ENCODE results near the gene CUL2.
A peak's percentile ranks its signal among the peaks of the same experiment; 100 is the strongest.

Gene CUL2

DNA sequence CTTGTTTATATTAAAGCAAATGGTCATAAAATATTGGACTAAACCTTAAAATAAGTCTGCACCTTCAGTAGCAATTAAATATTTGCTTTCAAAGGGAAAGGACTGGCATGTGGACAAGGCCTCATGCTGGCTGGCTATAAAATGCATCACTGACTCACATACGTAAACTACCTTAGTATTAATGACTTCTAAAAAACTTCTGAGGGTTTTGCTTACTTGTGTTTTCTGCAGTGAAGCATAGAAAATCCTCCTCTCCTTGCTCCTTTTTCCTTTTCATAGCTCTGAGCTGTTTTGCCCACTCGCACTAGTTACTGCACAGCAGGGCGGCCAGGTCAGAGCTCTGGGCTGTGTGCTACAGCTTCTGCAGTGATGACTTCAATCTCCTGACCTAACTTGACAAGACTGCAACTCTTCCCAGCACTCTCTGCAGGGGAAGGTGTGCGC, 82.3 kb downstream of the CUL2 start:
- DNase-seq (ENCODE audit: low read depth) = no peak
- H3K4me3 ChIP-seq (ENCODE audit: low read length) = no peak overlapping the region
- TF ChIP-seq, protein P1, sequence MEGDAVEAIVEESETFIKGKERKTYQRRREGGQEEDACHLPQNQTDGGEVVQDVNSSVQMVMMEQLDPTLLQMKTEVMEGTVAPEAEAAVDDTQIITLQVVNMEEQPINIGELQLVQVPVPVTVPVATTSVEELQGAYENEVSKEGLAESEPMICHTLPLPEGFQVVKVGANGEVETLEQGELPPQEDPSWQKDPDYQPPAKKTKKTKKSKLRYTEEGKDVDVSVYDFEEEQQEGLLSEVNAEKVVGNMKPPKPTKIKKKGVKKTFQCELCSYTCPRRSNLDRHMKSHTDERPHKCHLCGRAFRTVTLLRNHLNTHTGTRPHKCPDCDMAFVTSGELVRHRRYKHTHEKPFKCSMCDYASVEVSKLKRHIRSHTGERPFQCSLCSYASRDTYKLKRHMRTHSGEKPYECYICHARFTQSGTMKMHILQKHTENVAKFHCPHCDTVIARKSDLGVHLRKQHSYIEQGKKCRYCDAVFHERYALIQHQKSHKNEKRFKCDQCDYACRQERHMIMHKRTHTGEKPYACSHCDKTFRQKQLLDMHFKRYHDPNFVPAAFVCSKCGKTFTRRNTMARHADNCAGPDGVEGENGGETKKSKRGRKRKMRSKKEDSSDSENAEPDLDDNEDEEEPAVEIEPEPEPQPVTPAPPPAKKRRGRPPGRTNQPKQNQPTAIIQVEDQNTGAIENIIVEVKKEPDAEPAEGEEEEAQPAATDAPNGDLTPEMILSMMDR (conservative IDR thresholded peaks at IDR 0.05; ENCODE audit: low read length) = no peak

DNA sequence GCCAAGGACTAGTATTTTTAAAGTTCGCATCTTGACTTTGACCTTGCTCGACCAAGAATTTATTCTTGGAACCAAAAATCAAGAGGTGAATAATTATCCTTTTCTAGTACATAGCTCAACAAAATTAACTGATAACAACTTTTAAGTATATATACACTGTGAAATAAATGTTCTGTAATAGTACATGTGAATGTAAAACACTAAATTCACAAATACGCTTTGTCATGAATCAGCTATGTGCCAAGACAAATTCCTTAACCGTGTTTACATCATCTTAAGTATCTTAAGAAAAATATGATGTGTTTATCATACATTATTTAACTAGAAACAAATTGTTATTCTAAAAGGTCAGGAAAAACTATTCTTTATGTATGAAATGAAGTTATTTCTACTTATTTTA, 83.3 kb downstream of the CUL2 start:
- TF ChIP-seq, protein P1 (conservative IDR thresholded peaks at IDR 0.05; ENCODE audit: low read length) = no peak
- no peak overlapping the region for H3K4me3 ChIP-seq (ENCODE audit: low read length)
- peak; percentile 43 for DNase-seq (ENCODE audit: low read depth)

DNA sequence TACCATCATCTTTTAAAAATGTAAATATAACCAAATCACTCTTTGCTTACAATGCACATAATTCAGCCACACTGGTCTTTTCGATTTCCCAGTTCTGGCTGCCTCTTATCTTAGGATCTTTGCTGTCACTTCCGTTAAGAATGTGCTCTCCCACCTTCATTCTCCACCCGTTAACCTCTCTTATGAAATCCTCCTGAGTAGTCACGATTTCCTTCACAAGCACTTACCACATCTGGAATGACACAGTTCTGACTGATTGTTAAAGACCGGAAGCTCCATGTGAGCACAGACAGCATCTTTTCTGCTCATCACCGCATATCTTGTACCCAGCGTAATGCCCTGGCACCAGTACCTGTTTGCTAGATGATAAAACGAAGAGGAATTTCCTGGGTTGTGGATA, 84.3 kb downstream of the CUL2 start:
- TF ChIP-seq, protein P1 (conservative IDR thresholded peaks at IDR 0.05; ENCODE audit: low read length) = no peak
- H3K4me3 ChIP-seq (ENCODE audit: low read length) = no peak overlapping the region
- peak; percentile 100 for DNase-seq (ENCODE audit: low read depth)

DNA sequence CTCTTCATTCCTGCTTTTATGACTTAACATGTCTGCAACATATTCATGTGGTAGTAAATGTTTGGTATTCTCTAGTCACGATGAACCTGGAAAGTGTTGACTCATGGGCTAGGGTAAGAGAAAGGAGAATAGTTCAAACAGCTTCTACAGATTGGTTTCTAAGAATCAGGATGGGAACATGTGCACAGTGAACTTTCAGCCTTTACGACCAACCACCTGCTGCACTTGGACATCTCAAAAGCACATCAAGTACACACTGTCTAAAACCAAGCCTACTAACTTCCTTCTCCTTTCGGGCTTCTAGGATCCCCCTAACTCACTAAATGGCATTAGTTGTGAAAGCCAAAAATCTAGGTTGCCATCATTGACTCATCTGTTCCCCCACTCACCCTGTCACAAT, 85.5 kb downstream of the CUL2 start:
- TF ChIP-seq, protein P1 (conservative IDR thresholded peaks at IDR 0.05; ENCODE audit: low read length) = no peak
- no peak overlapping the region for H3K4me3 ChIP-seq (ENCODE audit: low read length)
- DNase-seq (ENCODE audit: low read depth) = peak; percentile 45

DNA sequence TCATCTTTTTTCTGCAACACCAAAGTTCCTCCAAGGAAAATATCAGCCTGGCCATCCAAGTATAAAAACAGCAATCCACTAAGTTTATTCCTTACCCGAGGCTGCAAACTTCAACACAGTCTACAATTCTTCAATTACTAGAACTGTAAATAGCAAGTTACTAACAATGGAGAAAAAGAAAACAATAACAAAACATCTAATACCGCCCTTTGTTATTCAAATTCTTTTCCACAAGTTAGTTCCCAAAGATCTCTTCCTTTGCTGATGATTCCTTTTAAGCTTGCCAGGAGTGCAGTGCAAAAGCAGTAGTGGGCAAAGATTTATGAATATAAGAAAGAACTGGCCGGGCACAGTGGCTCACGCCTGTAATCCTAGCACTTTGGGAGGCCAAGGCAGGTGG, 86.2 kb downstream of the CUL2 start:
- no peak overlapping the region for H3K4me3 ChIP-seq (ENCODE audit: low read length)
- no peak for DNase-seq (ENCODE audit: low read depth)
- TF ChIP-seq, protein P1 (conservative IDR thresholded peaks at IDR 0.05; ENCODE audit: low read length) = no peak

DNA sequence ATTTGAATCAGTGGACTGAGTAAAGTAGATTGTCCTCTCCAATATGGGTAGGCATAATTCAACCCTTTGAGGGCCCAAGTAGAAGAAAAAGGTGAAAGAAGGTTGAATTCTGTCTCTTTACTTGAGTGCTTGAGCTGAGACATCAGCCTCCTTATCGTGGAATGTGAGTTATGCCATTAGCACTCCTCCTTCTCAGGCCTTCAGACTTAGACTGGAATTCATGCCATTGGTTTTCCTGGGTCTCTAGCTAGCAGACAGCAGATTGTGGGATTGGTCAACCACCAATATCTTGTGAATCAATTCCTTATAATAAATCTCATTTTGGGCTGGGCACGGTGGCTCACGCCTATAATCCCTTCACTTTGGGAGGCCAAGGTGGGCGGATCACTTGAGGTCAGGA, 89.2 kb downstream of the CUL2 start:
- peak; percentile 51 for DNase-seq (ENCODE audit: low read depth)
- no peak overlapping the region for H3K4me3 ChIP-seq (ENCODE audit: low read length)
- TF ChIP-seq, protein P1 (conservative IDR thresholded peaks at IDR 0.05; ENCODE audit: low read length) = no peak

DNA sequence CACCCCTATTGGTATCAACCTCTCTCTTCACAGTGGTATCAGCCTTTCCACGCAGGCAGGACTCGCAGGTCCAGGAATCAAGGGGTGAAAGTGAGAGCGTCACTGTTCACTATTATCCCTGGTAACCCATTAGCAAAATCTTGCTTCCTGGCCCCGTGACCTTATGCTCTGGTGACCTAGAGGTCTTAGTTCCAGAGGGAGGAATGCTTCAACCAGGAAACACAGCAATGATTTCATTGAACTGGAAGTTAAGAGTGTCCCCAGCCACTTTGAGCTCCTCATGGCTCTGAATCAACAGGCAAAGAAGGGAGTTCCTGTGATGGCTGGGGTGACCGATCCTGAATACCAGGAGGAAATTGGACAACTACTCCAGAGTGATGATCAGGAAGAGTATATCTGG, 90.6 kb downstream of the CUL2 start:
- no peak overlapping the region for H3K4me3 ChIP-seq (ENCODE audit: low read length)
- TF ChIP-seq, protein P1 (conservative IDR thresholded peaks at IDR 0.05; ENCODE audit: low read length) = no peak
- no peak for DNase-seq (ENCODE audit: low read depth)

Data from AG10803 (cell line).